Prostate gland (tissue), 2 donors: ENCODE results near the gene DBH. TPM values are rescaled to one million over a fixed set of nuclear protein-coding genes. Genes with fewer than 3 reads are reported as not detected.

Source experiments
- DNase-seq: peaks from one replicate; pipeline ENCODE4 v3.0.0-alpha.2; 2019; ENCODE audit warnings: low spot score
- H3K27ac ChIP-seq, 2 donors: fragments of 200-600 bp; sonication (generic); 2 replicates each; pipeline ENCODE4 v1.5.1; 2017 to 2019
- H3K27me3 ChIP-seq: fragments of 200-600 bp; sonication (generic); replicated peaks from 2 replicates; pipeline ENCODE4 v1.5.1; 2019; ENCODE audit not compliant: insufficient read depth
- H3K36me3 ChIP-seq, 2 donors: fragments of 200-600 bp; sonication (generic); 1 replicate in 1 of 2; 2 replicates in 1 of 2; pipeline versions ENCODE4 v1.5.1 to v1.8.1; 2017 to 2019
- H3K4me1 ChIP-seq: fragments of 200-600 bp; sonication (generic); replicated peaks from 2 replicates; pipeline ENCODE4 v1.5.1; 2019
- H3K4me3 ChIP-seq, 2 donors: fragments of 200-600 bp; sonication (generic); 2 replicates each; pipeline ENCODE4 v1.5.1; 2017 to 2019
- H3K9me3 ChIP-seq: fragments of 200-600 bp; sonication (generic); 2 replicates; pipeline ENCODE4 v1.5.1; 2017
- CTCF ChIP-seq, 4 experiments: fragments of 200-600 bp in 2 of 4; fragments of 450-650 bp in 2 of 4; sonication (generic) in 2 of 4; IDR thresholded peaks; 1 replicate in 3 of 4; 2 replicates in 1 of 4; pipeline ENCODE4 v1.5.1; 2016 to 2019; ENCODE audit warnings: antibody characterized with exemption in 4 of 4, mild to moderate bottlenecking in 2 of 4, moderate library complexity in 2 of 4
- POLR2A ChIP-seq: fragments of 450-650 bp; IDR thresholded peaks from one replicate; pipeline ENCODE4 v1.6.1; 2016; ENCODE audit warnings: antibody characterized with exemption, mild to moderate bottlenecking
- POLR2AphosphoS5 ChIP-seq: sonication (generic); formaldehyde crosslinking; IDR thresholded peaks from one replicate; pipeline ENCODE4 v1.6.1; 2017; ENCODE audit warnings: antibody characterized with exemption
- WGBS: methylation state at CpG from one replicate; pipeline ENCODE4 v1.1.5; 2018; 5-methylcytosine and 5-hydroxymethylcytosine counted together
- intact Hi-C: fragments of 100-400 bp; cut with DNase I; formaldehyde crosslinking; loops from one replicate; pipeline ENCODE4 v1.14.2; 2022
- total RNA-seq, 2 donors: library from RNA; depleted of rRNA; stranded (reverse); fragments of >200 nt; gene quantifications; one replicate each; pipeline ENCODE4 v1.1.0, GENCODE V29; 2016

DBH gene
- total RNA-seq, 2 donors from 2014 or later = not detected

- peaks cover 10% of the 10 kb centered on the region for H3K27me3 ChIP-seq
- no peak overlapping the region for H3K27ac ChIP-seq
- H3K4me1 ChIP-seq = peaks cover 2% of the 10 kb centered on the region
- H3K4me3 ChIP-seq = peak overlapping the region; percentile 2 to 4
- no peaks in the 10 kb centered on the region for H3K36me3 ChIP-seq
- DNase-seq = peak; percentile 21
- no peaks in the 10 kb centered on the region for H3K9me3 ChIP-seq
- TF ChIP-seq POLR2AphosphoS5 = peak; percentile 10
- TF ChIP-seq POLR2A = no peak
- TF ChIP-seq CTCF (IDR thresholded peaks at IDR 0.05) = no peak
- 9% methylated on average over 35 of the region's 46 CpGs for WGBS
- intact Hi-C loops = no loop called here
These were observed 22.6 kb downstream of the DBH start for GRCh38 chr9:133658442-133659431.

- H3K27me3 ChIP-seq = peaks cover 10% of the 10 kb centered on the region
- 63% methylated on average over 13 of the region's 13 CpGs for WGBS
- no peak for TF ChIP-seq CTCF (IDR thresholded peaks at IDR 0.05)
- no peak for TF ChIP-seq POLR2AphosphoS5
- TF ChIP-seq POLR2A = no peak
- DNase-seq = no peak
- H3K27ac ChIP-seq = no peak overlapping the region
- no peak overlapping the region for H3K4me3 ChIP-seq
- intact Hi-C loops = no loop called here
- peaks cover 2% of the 10 kb centered on the region for H3K4me1 ChIP-seq
- no peaks in the 10 kb centered on the region for H3K9me3 ChIP-seq
- no peaks in the 10 kb centered on the region for H3K36me3 ChIP-seq
These were observed 23.4 kb downstream of the DBH start for GRCh38 chr9:133659516-133659915.

- Histone ChIP-seq H3K27ac (no peak overlapping the region), H3K4me3 (no peak overlapping the region), H3K9me3 (no peaks in the 10 kb centered on the region), H3K4me1 (peaks cover 2% of the 10 kb centered on the region), H3K36me3 (no peaks in the 10 kb centered on the region), H3K27me3 (no peaks in the 10 kb centered on the region)
- intact Hi-C loops = no loop called here
- no peak for DNase-seq
- 88% methylated on average over 26 of the region's 26 CpGs for WGBS
- no peak for TF ChIP-seq CTCF (IDR thresholded peaks at IDR 0.05)
- no peak for TF ChIP-seq POLR2A
- no peak for TF ChIP-seq POLR2AphosphoS5
These were observed 25.8 kb downstream of the DBH start for GRCh38 chr9:133661846-133662540.

- no peak for DNase-seq
- intact Hi-C loops = no loop called here
- Histone ChIP-seq H3K4me1 (peaks cover under 1% of the 10 kb centered on the region), H3K4me3 (no peak overlapping the region), H3K27me3 (no peaks in the 10 kb centered on the region), H3K9me3 (no peaks in the 10 kb centered on the region), H3K27ac (no peak overlapping the region), H3K36me3 (no peaks in the 10 kb centered on the region)
- WGBS = 83% methylated on average over 26 of the region's 27 CpGs
- no peak for TF ChIP-seq POLR2AphosphoS5
These were observed 28.2 kb downstream of the DBH start for GRCh38 chr9:133664173-133665050.

GRCh38 chr9:133665096-133665495 lies 28.9 kb downstream of the DBH start:
- Histone ChIP-seq H3K27me3 (no peaks in the 10 kb centered on the region), H3K27ac (no peak overlapping the region), H3K36me3 (no peaks in the 10 kb centered on the region), H3K4me1 (no peaks in the 10 kb centered on the region), H3K9me3 (no peaks in the 10 kb centered on the region), H3K4me3 (no peak overlapping the region)
- intact Hi-C loops = no loop called here
- no peak for TF ChIP-seq POLR2AphosphoS5
- no peak for TF ChIP-seq CTCF (IDR thresholded peaks at IDR 0.05)
- no peak for TF ChIP-seq POLR2A
- 85% methylated on average over 13 of the region's 13 CpGs for WGBS
- no peak for DNase-seq
